ENCODE data around the gene AK9.
"Not testable (repeated sequence)": the region's sequence is repeated elsewhere in the genome, so short reads cannot be mapped to it uniquely, and the experiment has no call there.

AK9 gene

DNA sequence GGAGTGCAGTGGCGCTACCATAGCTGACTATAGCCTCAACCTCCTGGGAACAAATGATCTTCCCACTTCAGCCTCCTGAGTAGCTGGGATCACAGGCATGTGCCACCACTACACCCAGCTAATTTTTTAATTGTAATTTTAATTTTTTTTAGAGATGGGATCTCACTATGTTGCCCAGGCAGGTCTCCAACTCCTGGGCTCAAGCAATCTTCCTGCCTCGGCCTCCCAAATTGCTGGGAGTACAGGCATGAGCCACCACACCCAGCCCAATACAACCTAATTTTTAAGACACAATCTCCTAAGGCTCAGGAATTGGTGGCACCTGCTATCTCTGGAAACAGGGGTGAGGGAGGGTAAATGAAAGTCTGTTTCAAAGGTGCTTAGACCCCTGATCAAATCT, 213.8 kb downstream of the AK9 start:
- no peak for DNase-seq

DNA sequence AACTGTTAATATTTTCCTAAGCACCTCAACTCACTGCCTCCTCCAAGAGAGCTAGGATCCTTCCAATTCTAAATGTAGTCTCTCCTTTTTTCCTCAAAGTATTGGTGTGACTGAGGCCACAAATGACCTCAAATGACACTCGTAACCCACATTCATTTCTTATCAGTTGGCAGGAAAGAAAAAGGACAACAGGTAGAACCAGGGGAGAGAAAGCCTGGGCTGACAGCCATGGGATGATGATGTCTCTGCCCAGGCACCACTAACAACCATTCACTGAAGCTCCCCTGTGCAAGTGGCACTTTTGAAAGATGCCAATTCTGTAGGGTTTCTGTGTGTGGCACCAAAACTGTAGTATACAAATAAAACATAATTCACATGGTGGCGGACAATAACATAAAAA, 215.4 kb downstream of the AK9 start:
- no peak for DNase-seq

GRCh38 chr6:109474995-109475394, 216.0 kb downstream of the AK9 start:
- no peak for DNase-seq

DNA sequence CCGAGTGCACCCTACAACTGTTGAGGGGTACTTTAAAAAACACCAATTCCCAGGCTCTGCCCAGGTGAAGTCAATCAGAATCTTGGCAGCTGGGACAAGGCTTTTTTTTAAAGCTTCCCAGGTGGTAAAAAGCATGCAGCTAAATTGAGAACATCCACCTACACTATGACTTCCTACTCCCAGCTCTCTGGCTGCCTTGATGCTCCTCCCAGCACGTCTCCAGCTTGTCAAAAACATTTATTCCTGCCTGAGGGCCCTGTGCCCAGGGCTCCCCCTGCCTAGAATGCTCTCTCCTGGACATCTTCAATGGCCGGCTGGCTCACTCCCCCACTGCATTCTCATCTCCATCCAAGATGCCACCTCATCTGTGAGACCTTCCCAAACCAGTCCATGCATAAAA, 217.9 kb downstream of the AK9 start:
- no peak for DNase-seq

DNA sequence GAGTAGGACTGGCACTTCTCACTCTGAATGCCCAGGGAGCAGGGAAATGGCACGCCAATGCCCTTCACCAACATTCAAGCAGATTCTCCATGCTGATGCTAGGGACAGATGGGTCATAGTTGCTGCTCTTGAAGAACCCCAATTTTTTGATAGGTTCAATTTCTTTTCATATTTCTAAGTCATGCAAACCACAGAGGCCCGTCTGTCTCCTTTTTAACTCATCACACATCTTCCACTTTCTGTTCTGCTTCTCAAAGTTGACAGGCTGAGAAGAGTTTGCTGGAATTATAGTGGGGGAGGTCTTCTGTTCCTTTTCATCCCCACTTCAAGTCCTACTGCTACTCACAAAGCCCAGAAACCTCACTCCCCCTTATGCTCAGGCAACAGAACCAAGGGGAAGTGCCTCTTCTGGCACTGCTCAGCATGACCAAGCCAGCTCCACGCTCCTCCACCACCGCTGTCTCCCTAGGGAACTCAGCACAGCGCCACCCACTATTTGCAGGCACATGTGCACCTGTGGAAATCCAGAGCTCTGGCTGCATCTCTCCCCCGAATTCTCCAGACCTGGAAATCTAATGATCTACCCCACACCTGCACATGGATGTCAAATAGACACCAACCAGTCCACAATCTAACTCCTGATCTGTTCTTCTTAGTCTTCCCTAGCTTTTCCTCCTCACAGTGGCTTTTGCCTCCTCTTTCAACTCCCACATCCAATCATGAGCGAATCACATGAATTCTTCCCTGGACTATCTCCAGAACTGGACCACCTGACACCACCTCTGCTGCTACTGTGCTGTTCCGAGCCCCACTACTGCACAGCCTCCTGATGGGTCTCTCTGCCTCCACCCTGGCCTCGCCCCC, 218.6 kb downstream of the AK9 start:
- no peak for DNase-seq

- DNase-seq: no peak
Measured at GRCh38 chr6:109471105-109471810, 219.7 kb downstream of the AK9 start.

DNA sequence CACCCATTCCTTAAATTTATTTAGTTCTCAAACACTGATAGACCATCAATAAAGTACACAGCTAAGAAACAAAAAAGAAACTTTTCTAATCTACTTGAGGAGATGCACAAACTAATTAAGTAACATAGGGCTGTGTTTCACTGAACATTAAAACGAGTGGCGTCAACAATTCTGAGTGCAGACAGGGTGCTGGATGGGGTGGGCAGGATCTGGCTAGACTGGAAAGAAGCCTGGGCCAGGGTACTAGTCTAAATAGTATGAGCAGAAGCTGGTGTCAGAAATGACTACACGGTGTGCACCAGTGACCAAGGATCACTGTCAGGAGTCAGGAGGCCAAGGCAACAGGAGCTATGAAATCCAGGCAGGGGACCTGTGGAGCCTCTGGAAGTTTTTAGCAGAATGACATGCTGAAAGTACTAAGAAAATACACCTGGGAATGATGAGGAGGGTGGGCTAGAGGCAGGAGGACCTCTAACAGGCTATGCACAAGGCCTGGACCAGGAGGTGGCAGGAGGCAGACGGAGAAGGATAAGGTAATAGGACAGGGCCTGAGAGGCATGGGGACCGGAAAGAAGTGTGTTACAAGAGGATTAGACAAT, 221.3 kb downstream of the AK9 start:
- DNase-seq: no peak

- no peak for DNase-seq
Measured at GRCh38 chr6:109467696-109468095, 223.3 kb downstream of the AK9 start.

- DNase-seq: no peak
Measured at GRCh38 chr6:109466212-109466923, 224.6 kb downstream of the AK9 start.

DNA sequence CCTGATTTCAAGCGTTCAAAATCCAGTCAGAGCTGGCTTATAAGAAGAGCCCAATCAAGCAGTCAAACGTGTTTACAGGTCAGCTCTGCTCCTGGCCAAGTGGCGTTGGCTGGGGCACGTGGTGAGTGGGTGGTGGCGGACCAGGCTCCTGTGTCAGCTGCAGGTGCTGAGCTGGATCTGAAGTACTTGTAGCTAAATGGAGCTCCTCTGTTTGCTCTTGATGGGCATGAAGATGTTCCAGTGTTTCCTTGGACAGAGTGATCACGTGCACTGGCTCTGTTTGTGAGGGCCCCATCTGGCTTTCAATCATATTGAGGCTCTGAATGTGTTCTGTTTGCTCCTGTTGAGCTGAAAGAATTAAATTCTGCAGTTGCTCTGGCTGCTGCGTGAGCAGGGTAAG, 225.2 kb downstream of the AK9 start:
- no peak for DNase-seq

DNA sequence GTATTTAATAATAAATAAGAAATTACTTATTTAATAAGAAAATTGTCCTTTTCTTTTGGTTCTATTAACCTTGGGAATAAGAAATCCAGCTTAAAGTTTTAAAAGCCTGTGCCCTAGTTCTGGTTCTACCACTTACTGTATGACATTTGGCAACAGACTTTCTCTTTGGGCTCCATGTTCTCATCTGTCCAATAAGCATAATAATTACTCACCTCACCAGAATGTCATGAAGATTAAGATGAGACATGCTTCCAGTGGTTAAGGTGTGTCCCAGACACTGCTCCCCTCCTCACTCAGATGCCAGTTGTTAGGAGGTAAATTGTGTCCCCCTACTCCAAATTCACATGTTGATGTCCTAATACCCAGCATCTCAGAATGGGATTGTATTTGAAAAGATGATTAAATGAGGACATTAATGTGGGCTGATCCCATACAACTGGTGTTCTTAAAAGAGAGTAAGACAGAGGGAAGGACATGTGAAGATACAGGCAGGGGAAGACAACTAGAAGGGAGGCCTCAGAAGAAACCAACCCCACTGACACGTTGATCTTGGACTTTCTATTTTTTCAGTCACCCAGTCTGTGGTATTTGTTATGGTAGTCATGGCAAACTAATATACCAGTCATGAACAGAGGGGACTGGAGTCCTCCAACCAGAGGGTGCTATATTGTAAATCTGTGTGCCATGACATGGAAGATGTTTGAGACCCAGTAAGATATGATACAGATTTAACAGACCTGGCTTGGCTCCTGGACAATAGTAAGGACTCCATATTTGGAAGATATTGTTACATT, 229.1 kb downstream of the AK9 start:
- DNase-seq: no peak

DNA sequence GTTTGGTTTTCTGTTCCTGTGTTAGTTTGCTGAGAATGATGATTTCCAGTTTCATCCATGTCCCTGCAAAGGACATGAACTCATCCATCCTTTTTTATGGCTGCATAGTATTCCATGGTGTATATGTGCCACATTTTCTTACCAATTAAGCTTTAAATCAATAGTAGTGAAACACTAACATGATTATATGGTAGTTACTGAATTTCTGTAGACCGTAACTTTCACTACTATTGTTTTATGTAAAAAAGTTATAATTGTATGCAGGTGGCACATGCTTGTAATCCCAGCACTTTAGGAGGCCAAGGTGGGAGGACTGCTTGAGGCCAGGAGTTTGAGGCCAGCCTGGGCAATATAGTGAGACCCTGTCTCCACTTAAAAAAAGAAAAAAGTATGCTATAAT, 229.8 kb downstream of the AK9 start:
- DNase-seq: not testable (repeated sequence)

DNA sequence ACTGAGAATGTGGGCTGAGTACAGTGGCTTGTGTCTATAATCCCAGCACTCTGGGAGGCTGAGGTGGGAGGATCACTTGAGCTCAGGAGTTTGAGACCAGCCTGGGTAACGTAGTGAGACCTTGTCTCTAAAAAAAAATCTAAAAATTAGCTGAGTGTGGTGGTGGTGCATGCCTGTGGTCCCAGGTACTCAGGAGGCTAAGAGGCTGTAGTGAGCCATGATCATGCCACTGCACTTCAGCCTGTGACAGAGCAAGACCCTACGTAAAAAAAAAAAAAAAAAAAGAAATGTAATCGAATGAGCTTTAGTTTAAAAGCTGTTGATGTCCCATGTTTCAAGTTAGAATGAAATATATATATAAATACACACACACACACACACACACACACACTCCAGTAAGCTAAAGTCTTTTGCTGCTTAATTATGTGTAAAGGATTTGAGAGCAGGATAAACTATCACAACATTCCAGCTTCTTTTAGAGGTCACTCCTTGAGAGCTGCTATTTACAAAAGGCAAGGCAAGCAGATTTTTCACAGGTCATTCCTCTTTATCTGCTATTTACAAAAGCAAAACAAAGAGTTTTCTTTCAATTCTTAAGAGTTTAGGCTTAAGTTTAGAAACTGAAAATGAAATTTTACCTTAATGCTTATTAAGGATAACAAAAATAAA, 230.7 kb downstream of the AK9 start:
- DNase-seq: no peak

GRCh38 chr6:109458774-109459531, 232.0 kb downstream of the AK9 start:
- peak; percentile 64 to 65 for DNase-seq

DNA sequence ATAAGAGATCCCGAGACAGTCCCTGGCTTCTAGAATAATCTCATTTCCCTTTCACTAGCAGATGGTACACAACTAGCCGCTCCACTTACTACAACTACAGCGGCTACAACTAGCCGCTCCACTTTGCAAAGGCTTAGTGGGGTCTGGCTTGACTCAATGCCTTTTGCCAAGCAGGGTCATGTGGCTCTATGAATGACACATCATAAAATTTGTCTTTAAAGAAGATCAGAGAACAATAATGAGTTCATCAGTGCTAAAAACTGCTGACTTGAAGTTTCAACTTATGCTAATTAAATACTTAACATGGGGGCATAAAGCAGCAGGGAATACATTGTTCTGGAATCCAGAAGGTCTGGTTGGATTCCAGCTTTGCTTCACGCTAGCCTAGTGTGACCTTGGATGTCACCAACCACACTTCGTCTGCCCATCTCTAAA, 233.4 kb downstream of the AK9 start:
- DNase-seq: no peak

DNA sequence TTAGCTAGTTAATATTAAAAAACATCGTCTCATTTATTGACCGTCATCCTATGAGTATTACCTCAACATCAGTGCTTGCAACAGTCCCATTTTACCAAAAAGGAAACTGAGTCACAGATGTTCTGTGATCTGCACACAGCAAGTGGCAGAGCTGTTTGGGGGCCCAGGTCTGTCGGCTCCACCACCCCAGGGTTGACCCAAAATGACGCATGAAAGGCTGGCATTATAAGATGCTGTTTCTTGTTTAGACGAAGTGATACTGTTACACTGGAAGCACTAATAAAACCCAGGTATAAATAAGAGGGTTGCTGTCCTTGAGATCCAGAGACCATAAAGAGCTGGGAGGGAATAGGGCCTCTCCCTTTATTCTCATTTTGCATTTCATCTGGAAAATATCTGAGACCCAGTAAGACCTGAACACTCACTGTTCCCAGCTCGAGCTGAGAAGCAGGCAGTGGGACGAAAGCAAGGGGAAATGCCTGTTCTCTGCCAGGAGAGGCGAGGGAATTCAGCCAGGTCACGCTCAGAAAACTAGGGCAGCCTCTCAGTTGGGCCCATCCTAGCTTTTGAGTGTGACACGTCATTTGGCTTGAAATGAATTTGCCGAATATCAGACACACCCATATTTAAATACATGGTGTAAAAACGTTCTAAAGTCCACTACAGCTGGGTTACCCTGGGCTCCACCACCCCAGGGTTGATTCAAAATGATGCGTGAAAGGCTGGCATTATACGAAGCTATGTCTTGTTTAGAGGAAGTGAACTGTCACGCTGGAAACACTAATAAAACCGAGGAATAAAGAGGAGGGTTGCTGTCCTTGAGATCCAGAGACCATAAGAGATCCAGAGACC, 234.1 kb downstream of the AK9 start:
- no peak for DNase-seq

GRCh38 chr6:109456111-109456583, 234.9 kb downstream of the AK9 start:
- no peak for DNase-seq

DNA sequence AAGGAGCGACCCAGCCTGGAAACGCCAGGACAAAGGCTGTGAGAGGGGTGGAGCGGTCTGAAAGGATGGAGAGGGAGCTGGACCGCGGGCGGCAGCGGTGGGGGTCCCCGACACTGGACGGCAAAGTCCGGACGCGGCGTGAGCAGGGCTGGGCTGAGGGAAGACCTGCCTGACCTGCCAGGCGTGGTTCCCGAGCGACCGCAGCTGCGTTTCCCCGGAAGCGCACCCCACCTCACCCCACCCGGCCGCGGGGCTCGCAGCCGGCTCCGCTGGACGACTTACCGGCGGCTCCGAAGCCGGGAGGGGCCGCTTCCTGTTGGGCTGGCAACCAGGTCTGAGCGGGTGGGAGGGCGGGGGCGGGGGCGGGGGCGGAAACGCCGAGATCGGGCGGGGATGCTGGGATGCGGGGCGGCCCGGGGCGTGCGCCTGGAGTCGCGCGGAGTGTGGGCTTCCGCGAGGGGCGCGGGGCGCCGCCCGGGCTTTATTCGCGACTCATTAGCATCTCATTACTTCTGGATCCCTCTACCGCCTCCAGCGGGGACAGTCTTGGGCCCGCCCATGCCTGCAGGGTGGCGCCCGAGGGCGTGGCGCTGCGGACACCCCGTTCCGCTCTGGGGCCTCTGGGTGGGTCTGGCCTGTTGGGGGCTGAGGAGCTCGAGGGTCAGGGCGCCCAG, 235.4 kb downstream of the AK9 start, which contains the start of gene MICAL1:
TSS of gene MICAL1 (minus strand) at position 336 of the 674 bp plus-strand sequence. CDS start 1,576 bp downstream, outside the sequence.
- peak; percentile 69 to 76 for DNase-seq
